Calu3 (cell line): ENCODE measurements around the gene FLT3LG. TPM values are rescaled to one million over a fixed set of nuclear protein-coding genes. Genes with fewer than 3 reads are reported as not detected.
"Not testable (repeated sequence)": the region's sequence is repeated elsewhere in the genome, so short reads cannot be mapped to it uniquely, and the experiment has no call there.

Experiments
- BruUV-seq: library from RNA; stranded (reverse); fragments of 400-500 nt; replicated peaks from 2 replicates; lab custom pipeline; 2021; lab: Mats Ljungman, UMichigan
- CTCF ChIA-PET: fragments of 300-600 bp; sonication (Branson Sonifier 250); formaldehyde crosslinking; loops from one replicate; lab custom pipeline; 2022; ENCODE audit warnings: antibody characterized with exemption; lab: Charles Lee
- DNase-seq: peaks from one replicate; pipeline ENCODE4 v3.0.0; 2022
- H3K27ac Mint-ChIP-seq: one replicate; pipeline ENCODE4 v1.8.0; 2022; ENCODE audit warnings: mixed read lengths; ENCODE audit not compliant: unreplicated experiment
- H3K27me3 Mint-ChIP-seq: one replicate; pipeline ENCODE4 v1.8.0; 2022; ENCODE audit warnings: mixed read lengths; ENCODE audit not compliant: unreplicated experiment
- H3K36me3 Mint-ChIP-seq: one replicate; pipeline ENCODE4 v1.8.0; 2022; ENCODE audit warnings: mild to moderate bottlenecking, moderate library complexity, mixed read lengths; ENCODE audit not compliant: insufficient read depth, unreplicated experiment
- H3K4me1 Mint-ChIP-seq: one replicate; pipeline ENCODE4 v1.8.0; 2022; ENCODE audit warnings: mild to moderate bottlenecking, low read depth, mixed read lengths; ENCODE audit not compliant: unreplicated experiment
- H3K4me3 Mint-ChIP-seq: one replicate; pipeline ENCODE4 v1.8.0; 2022; ENCODE audit warnings: mild to moderate bottlenecking, low read depth, moderate library complexity, mixed read lengths; ENCODE audit not compliant: unreplicated experiment
- H3K9me3 Mint-ChIP-seq: one replicate; pipeline ENCODE4 v1.8.0; 2022; ENCODE audit warnings: low read depth, mixed read lengths; ENCODE audit not compliant: unreplicated experiment
- intact Hi-C: fragments of 100-400 bp; cut with micrococcal nuclease; formaldehyde crosslinking; loops from one replicate; pipeline ENCODE4 v1.10.0; 2022; ENCODE audit not compliant: unreplicated experiment
- total RNA-seq: library from RNA; stranded (reverse); gene quantifications from 2 replicates; pipeline ENCODE4 v1.2.3, GENCODE V29; 2022
- TF ChIP-seq, protein P1 (sequence below): fragments of 200-600 bp; IDR thresholded peaks from one replicate; pipeline ENCODE4 v1.8.0; 2022; ENCODE audit warnings: antibody characterized with exemption; ENCODE audit not compliant: unreplicated experiment

The FLT3LG gene
- total RNA-seq, 1 experiment from 2014 or later: 4.8 TPM

DNA sequence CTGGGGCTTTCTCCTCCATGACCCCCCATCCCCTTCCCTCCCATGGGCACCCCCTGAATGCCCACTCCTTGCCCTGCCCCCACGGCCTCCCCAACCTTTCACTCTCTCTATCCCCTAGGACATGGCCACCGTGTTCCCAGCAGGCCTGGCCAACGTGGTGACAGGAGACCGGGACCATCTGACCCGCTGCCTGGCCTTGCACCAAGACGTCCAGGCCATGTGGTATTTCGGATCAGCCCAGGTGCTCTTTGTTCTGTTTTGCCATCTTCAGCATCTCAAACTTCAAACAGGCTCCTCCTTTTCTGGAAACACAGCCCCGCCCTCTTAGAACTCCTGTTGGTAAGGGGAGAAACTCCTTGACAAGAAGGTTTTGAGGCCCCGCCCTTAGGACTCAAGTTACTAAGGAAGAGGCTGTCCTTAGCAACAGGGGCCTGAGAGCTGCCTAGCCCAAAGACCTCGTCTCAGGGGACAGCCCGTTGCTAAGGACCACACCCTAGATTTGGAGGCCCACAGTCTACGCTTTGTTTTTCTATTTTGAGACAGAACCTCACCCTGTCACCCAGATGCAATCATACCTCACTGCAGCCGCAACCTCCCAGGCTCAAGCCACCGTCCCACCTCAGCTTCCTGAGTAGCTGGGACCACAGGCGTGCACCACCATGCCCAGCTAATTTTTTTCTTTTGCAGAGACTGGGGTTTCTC, 5.1 kb upstream of the FLT3LG start:
- Mint-ChIP-seq H3K36me3 (peaks cover 9% of the 10 kb centered on the region), H3K27me3 (peaks cover under 1% of the 10 kb centered on the region), H3K27ac (no peak overlapping the region), H3K9me3 (no peaks in the 10 kb centered on the region), H3K4me3 (no peak overlapping the region), H3K4me1 (peaks cover 9% of the 10 kb centered on the region)
- BruUV-seq: no TSS peak
- intact Hi-C loops: no loop called here
- CTCF ChIA-PET: no interaction called here
- TF ChIP-seq, protein P1, sequence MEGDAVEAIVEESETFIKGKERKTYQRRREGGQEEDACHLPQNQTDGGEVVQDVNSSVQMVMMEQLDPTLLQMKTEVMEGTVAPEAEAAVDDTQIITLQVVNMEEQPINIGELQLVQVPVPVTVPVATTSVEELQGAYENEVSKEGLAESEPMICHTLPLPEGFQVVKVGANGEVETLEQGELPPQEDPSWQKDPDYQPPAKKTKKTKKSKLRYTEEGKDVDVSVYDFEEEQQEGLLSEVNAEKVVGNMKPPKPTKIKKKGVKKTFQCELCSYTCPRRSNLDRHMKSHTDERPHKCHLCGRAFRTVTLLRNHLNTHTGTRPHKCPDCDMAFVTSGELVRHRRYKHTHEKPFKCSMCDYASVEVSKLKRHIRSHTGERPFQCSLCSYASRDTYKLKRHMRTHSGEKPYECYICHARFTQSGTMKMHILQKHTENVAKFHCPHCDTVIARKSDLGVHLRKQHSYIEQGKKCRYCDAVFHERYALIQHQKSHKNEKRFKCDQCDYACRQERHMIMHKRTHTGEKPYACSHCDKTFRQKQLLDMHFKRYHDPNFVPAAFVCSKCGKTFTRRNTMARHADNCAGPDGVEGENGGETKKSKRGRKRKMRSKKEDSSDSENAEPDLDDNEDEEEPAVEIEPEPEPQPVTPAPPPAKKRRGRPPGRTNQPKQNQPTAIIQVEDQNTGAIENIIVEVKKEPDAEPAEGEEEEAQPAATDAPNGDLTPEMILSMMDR: no peak
- DNase-seq: peak; percentile 32

DNA sequence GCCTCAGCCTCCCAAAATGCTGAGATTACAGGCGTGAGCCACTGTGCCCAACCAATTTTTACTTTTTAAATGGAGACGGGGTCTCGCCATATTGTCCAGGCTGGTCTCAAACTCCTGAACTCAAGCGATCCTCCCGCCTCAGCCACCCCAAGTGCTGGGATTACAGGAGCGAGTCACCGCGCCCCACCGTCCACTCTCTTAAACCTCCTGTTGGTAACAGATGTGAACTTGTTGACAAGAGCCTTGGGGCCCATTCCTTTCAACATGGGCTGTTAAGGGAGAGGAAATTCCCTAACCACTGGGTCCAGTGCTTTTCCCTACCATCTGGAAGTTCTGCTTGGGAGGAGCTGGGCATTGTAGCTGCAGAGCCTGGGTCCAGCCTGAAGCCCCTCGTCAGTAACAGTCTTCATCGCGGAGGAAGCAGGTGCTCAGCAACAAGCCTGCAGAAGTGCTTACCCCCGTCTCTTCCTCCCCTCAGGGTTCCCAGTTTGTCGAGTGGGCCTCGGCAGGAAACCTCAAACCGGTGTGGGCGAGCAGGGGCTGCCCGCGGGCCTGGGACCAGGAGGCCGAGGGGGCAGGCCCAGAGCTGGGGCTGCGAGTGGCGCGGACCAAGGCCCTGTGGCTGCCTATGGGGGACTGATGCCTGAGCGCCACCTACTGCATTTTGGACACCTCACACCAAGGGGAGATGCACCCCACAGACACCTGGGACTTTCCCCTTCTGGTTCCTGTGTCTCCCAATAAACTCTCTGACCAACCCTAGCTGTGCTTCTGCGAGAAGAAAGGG, 4.0 kb upstream of the FLT3LG start:
- Mint-ChIP-seq H3K36me3 (peaks cover 13% of the 10 kb centered on the region), H3K4me3 (no peak overlapping the region), H3K9me3 (no peaks in the 10 kb centered on the region), H3K27ac (no peak overlapping the region), H3K4me1 (peaks cover 9% of the 10 kb centered on the region), H3K27me3 (peaks cover 11% of the 10 kb centered on the region)
- TF ChIP-seq, protein P1: no peak
- CTCF ChIA-PET: no interaction called here
- intact Hi-C loops: no loop called here
- BruUV-seq: no TSS peak
- DNase-seq: no peak

DNA sequence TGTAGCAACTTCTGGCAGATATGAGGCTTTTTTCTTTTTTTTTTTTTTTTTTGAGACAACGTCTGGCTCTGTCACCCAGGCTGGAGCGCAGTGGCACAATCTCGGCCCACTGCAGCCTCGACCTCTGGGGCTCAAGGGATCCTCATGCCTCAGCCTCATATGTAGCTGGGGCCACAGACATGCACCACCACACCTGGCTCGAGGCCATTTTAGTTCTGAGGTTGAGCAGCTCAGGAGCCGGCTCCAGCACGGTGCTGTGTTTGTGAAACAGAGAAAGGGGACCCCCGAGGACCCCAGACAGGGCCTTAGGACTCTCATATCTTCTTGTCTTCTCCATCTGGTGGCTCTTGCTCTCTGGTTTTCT, 3.4 kb upstream of the FLT3LG start:
- TF ChIP-seq, protein P1: no peak
- CTCF ChIA-PET: no interaction called here
- no peak overlapping the region for H3K4me3 Mint-ChIP-seq
- no peak for DNase-seq
- H3K36me3 Mint-ChIP-seq: peaks cover 11% of the 10 kb centered on the region
- no TSS peak for BruUV-seq
- H3K27ac Mint-ChIP-seq: no peak overlapping the region
- H3K27me3 Mint-ChIP-seq: peaks cover 17% of the 10 kb centered on the region
- intact Hi-C loops: no loop called here
- H3K4me1 Mint-ChIP-seq: peaks cover 9% of the 10 kb centered on the region
- no peaks in the 10 kb centered on the region for H3K9me3 Mint-ChIP-seq

DNA sequence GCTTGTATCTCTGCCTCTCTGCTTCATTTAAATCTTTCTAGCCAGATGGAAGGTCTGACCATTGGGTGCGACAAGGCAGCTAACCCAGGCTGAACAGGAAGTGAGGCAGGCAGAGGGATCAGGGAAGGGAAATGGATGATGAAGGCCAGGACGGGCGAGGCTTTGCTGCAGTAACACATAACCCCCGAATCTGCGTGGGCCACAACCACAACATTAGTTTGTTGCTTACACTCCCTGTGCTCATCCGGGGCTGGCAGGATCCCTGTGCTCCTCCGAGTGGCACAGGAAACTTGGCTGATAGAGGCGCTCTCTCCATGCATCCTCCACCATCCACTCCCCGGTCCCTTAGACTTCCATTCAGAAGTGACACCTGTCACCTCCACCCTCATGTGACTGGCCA, 1.1 kb upstream of the FLT3LG start:
- H3K27me3 Mint-ChIP-seq: peaks cover 27% of the 10 kb centered on the region

DNA sequence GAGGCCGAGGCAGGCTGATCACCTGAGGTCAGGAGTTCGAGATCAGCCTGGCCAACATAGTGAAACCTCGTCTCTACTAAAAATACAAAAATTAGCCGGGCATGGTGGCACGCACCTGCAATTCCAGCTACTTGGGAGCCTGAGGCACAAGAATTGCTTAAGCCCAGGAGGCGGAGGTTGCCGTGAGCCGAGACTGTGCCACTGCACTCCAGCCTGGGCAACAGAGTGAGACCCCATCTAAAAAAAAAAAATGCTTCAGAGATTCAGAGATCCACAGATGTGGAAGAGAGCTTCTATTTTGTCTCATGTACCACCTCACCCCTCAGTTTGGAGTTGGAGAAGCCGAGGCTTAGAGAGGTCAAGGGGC, 531 bp upstream of the FLT3LG start:
- CTCF ChIA-PET: interaction anchor here (0.6 to 1.3 kb wide), 5 partner anchors 18 to 873 kb away, joined by 3 to 6 read pairs (median 5); partner anchors contain the start of gene ALDH16A1
- H3K9me3 Mint-ChIP-seq, BruUV-seq, H3K36me3 Mint-ChIP-seq, H3K27ac Mint-ChIP-seq, intact Hi-C loops, H3K4me1 Mint-ChIP-seq, DNase-seq: not testable (repeated sequence)
- Mint-ChIP-seq H3K4me3 (peak overlapping the region; percentile 71), H3K27me3 (peaks cover 27% of the 10 kb centered on the region)

More for the DNA sequence above, 1.1 kb upstream of the FLT3LG start:
- TF ChIP-seq, protein P1: no peak
- no peak overlapping the region for H3K27ac Mint-ChIP-seq
- H3K4me1 Mint-ChIP-seq: peaks cover 9% of the 10 kb centered on the region
- BruUV-seq: no TSS peak
- intact Hi-C loops: no loop called here
- peaks cover 7% of the 10 kb centered on the region for H3K36me3 Mint-ChIP-seq
- no peaks in the 10 kb centered on the region for H3K9me3 Mint-ChIP-seq
- CTCF ChIA-PET: interaction anchor here (0.6 to 1.3 kb wide), 2 partner anchors 18 to 874 kb away, joined by 3 to 5 read pairs; no protein-coding TSS in a partner anchor
- DNase-seq: no peak
- no peak overlapping the region for H3K4me3 Mint-ChIP-seq
